Endothelial cell (in vitro differentiated cells): ENCODE measurements around the gene ATP1A4. TPM values are rescaled to one million over a fixed set of nuclear protein-coding genes. Genes with fewer than 3 reads are reported as not detected.

ENCODE experiments used
- DNase-seq: peaks from one replicate; pipeline ENCODE4 v3.0.0; 2021; ENCODE audit warnings: low spot score
- H3K27ac Mint-ChIP-seq: one replicate; pipeline ENCODE4 v1.8.0; 2021; ENCODE audit warnings: mixed read lengths, inconsistent platforms; ENCODE audit not compliant: unreplicated experiment
- H3K27me3 Mint-ChIP-seq: one replicate; pipeline ENCODE4 v1.8.0; 2021; ENCODE audit warnings: mild to moderate bottlenecking, moderate library complexity, mixed read lengths, inconsistent platforms; ENCODE audit not compliant: unreplicated experiment
- H3K36me3 Mint-ChIP-seq: one replicate; pipeline ENCODE4 v1.8.0; 2021; ENCODE audit warnings: mild to moderate bottlenecking, low read depth, mixed read lengths, inconsistent platforms; ENCODE audit not compliant: unreplicated experiment
- H3K4me1 Mint-ChIP-seq: one replicate; pipeline ENCODE4 v1.8.0; 2021; ENCODE audit warnings: mild to moderate bottlenecking, mixed read lengths, inconsistent platforms; ENCODE audit not compliant: unreplicated experiment
- H3K4me3 Mint-ChIP-seq: one replicate; pipeline ENCODE4 v1.8.0; 2021; ENCODE audit warnings: mild to moderate bottlenecking, mixed read lengths, inconsistent platforms; ENCODE audit not compliant: unreplicated experiment
- H3K9me3 Mint-ChIP-seq: one replicate; pipeline ENCODE4 v1.8.0; 2021; ENCODE audit warnings: mixed read lengths, inconsistent platforms; ENCODE audit not compliant: unreplicated experiment
- CTCF ChIP-seq: fragments of 200-600 bp; sonication (generic); IDR thresholded peaks from one replicate; pipeline ENCODE4 v1.5.0; 2021; ENCODE audit warnings: antibody characterized with exemption; ENCODE audit not compliant: unreplicated experiment
- total RNA-seq: library from RNA; stranded (reverse); fragmentation: NEBNext Ultra II Directional; extraction: Animal tissue kit (Norgen Biotek cat#: 25700); gene quantifications from one replicate; pipeline ENCODE4 v1.2.1, GENCODE V29; 2021; ENCODE audit not compliant: unreplicated experiment

Gene ATP1A4
- total RNA-seq, 1 donor from 2014 or later: not detected

- TF ChIP-seq CTCF: no peak
- Mint-ChIP-seq H3K4me3 (no peak overlapping the region), H3K27ac (no peak overlapping the region), H3K9me3 (no peaks in the 10 kb centered on the region), H3K27me3 (no peaks in the 10 kb centered on the region), H3K36me3 (no peaks in the 10 kb centered on the region), H3K4me1 (no peaks in the 10 kb centered on the region)
- DNase-seq: no peak
These were observed 12.2 kb downstream of the ATP1A4 start for GRCh38 chr1:160163615-160164014.

GRCh38 chr1:160164121-160164520 is 12.7 kb downstream of the ATP1A4 start:
- no peaks in the 10 kb centered on the region for H3K9me3 Mint-ChIP-seq
- no peak for DNase-seq

GRCh38 chr1:160166166-160166868 is 14.9 kb downstream of the ATP1A4 start:
- Mint-ChIP-seq H3K27ac (no peak overlapping the region), H3K9me3 (no peaks in the 10 kb centered on the region), H3K4me3 (no peak overlapping the region), H3K4me1 (peaks cover 8% of the 10 kb centered on the region), H3K36me3 (no peaks in the 10 kb centered on the region), H3K27me3 (no peaks in the 10 kb centered on the region)
- TF ChIP-seq CTCF: no peak
- no peak for DNase-seq

More at GRCh38 chr1:160164121-160164520, 12.7 kb downstream of the ATP1A4 start:
- no peak overlapping the region for H3K4me3 Mint-ChIP-seq
- H3K4me1 Mint-ChIP-seq: peaks cover 1% of the 10 kb centered on the region
- H3K27me3 Mint-ChIP-seq: no peaks in the 10 kb centered on the region
- H3K27ac Mint-ChIP-seq: no peak overlapping the region
- no peak for TF ChIP-seq CTCF
- no peaks in the 10 kb centered on the region for H3K36me3 Mint-ChIP-seq

- H3K4me3 Mint-ChIP-seq: no peak overlapping the region
- no peaks in the 10 kb centered on the region for H3K36me3 Mint-ChIP-seq
- peaks cover 8% of the 10 kb centered on the region for H3K4me1 Mint-ChIP-seq
These were observed 15.7 kb downstream of the ATP1A4 start for GRCh38 chr1:160167056-160167455.

More at GRCh38 chr1:160167056-160167455, 15.7 kb downstream of the ATP1A4 start:
- H3K27me3 Mint-ChIP-seq: no peaks in the 10 kb centered on the region
- H3K9me3 Mint-ChIP-seq: no peaks in the 10 kb centered on the region
- no peak for TF ChIP-seq CTCF
- no peak for DNase-seq
- H3K27ac Mint-ChIP-seq: no peak overlapping the region
